HG02571 (cell line): ENCODE data around the gene SURF4.
A peak's percentile ranks its signal among the peaks of the same experiment; 100 is the strongest.

ENCODE experiments used
- ATAC-seq: cut with Tn5 transposase; IDR thresholded peaks from one replicate; pipeline ENCODE4 v1.9.1; 2021; ENCODE audit warnings: mild to moderate bottlenecking, moderate library complexity; ENCODE audit not compliant: unreplicated experiment

Gene SURF4

GRCh38 chr9:133375116-133375723, 640 bp downstream of the SURF4 start:
- ATAC-seq = peak; percentile 12

DNA sequence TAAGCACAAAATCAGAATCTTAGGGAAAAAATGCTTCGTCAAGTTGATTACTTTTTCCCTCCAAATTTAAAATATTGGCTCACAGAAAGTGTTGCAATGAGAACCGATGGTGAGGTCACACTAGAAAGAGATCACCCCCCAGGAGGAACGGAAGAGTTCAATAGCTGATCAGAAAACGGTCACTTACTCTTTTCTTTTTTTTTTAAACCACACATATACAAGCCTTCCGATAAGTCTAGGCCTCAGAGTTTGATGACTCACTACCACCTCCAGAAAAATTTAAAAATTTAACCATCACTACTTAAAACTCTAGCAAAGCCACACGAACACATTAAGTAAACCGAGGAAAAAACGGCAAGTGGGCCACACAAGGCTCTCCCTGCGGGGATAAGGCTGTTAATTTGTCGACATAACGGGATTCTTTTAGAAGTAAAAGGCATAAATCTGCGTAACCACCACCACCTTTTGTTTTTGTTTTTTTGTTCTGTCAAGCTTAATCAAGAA, 1.2 kb downstream of the SURF4 start:
- no peak for ATAC-seq

DNA sequence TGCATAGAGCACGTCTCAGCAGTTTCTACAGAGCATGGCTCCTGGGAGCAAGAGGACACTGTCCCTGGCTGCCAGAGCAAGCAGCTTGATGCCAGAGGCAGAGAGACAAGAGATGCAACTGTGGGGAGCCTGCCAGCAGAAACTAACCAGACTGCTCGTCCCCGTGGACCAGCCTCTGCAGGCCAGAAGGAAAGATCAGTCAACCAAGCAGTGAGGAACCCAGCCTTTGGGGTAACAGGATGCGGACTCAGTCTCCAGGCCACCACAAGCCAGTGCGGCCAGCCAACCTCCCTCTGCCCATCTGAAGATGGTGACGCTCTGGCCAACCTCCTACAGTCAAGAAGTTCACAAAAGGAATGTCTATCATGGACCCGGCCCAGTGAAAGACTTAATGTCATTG, 3.7 kb downstream of the SURF4 start:
- no peak for ATAC-seq

DNA sequence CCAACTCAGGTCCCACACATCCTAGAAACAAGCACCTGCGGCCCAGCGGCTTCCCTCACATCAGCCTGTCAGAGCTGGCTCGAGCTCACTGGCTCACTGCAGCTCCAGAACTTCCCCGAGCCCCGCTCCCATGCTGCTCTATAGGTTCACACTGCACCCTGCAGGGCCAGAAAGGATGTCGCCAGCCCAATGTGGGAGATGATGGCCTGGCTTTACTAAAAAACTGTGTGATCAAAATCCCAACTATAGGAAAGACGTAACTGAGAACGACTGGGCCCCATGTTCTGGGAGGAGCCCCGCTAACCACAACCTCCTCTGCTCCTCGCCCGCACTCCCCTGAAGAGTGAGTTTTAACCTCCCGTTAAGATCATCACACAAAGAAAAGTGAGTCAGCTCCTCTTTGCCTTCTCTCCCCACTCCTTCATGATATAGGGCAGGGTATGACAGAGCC, 4.6 kb downstream of the SURF4 start:
- ATAC-seq = no peak

GRCh38 chr9:133370685-133371084, 5.2 kb downstream of the SURF4 start:
- ATAC-seq = no peak

GRCh38 chr9:133369933-133370332, 5.9 kb downstream of the SURF4 start:
- no peak for ATAC-seq

- ATAC-seq = no peak
These were observed 6.4 kb downstream of the SURF4 start for GRCh38 chr9:133369422-133369821.

- no peak for ATAC-seq
These were observed 7.5 kb downstream of the SURF4 start for GRCh38 chr9:133368249-133368881.

- no peak for ATAC-seq
These were observed 8.1 kb downstream of the SURF4 start for GRCh38 chr9:133367778-133368177.

DNA sequence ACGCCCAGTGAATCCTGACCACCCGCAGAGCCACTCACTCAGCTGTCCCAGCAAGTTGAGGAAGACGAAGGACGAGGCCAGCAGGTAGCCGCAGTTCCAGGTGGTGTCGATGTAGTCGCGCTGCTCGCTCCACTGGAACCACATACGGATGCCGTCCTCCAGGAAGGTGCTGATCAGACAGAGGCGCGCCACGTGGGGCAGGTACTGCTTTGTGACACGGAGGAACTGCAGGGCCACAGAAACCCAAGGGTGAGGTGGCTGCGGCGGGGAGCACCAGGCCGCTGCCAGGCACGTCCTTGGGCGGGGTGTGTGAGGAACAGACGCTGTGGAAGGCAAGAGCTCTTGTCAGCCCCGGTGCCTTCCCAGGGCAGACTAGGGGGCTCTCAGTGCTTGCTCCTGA, 8.6 kb downstream of the SURF4 start:
- no peak for ATAC-seq

DNA sequence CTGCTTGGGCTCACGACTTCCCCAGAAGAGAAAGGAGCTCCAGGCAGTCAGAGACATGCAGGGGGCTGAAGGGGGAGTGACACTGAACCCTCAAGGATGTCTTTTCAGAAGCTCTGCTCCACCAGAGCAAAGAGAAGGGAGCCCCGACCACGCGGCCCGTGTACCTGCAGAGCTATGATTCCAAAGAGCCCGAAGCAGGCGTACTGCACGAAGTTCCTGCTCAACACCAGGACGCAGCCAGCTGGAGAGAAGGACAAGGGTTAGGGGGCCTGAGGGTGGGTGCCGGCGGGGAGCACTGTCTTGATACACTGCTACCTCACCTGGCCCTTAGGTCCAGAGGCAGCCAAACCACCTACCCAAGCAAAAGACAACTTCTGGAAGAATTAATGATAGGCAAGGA, 9.4 kb downstream of the SURF4 start:
- no peak for ATAC-seq

GRCh38 chr9:133362359-133363044, 13.4 kb downstream of the SURF4 start:
- ATAC-seq = no peak

DNA sequence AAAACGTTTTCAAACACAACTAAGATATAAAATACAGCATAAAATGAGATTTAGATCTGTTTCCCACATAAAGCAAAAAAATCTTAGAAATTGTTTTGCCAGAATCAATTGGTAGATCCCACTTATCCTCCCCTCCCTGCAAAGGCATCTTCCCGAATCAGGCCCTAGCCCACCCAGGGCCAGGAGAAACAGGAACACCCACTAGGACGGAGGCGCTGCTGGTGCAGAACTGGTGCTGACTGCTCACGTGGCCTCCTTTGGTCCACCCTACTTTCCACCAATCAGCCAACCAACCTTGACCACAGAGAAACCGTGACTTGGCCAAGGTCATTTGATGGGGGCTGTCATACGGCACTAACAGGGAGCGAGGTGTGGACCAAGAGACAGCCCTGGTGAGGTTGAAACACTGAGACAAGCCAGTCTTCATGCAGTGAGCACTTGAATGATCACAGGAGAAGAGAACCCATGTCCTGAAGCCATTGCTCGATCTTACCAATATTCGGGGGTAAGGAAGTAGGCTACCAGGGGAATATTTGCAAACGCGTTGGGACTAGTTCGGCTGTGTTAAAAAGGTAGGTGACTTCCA, 14.3 kb downstream of the SURF4 start:
- ATAC-seq = no peak

GRCh38 chr9:133360400-133361393, 15.2 kb downstream of the SURF4 start:
- no peak for ATAC-seq

DNA sequence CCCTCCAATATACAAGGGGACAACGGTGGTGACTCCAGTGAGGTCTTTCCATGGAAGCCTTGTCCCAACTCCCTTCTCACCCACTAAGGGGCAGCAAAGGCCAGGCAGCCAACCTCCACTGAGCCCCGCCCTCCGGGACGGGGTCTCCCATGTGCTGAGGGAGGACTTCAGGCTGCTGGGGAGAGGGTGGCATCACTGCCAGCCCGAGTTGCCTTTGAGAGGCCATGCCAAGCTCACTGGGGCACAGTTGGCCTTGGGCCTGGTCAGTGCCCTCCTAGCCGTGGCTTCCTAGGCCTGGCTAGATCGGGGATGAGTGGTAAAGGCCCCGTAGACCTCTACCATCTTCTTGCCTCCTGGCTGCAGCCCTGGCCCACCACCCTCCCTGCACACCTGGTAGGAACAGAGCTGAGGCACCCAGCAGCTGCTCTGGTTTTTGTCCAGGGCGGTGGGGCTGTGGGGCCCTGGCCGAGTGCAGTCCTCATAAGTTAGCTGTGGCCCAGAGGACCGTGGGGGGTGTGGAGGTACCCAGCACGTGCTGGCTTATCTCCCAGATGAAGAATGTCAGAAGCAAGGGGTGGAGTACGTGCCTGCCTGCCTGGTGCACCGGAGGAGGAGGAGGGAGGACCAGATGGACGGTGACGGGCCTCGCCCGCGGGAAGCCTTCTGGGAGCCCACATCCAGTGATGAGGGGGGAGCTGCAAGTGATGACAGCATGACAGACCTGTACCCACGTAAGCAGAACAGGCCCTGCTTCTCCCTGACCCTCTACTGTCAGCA, 16.3 kb downstream of the SURF4 start:
- no peak for ATAC-seq

DNA sequence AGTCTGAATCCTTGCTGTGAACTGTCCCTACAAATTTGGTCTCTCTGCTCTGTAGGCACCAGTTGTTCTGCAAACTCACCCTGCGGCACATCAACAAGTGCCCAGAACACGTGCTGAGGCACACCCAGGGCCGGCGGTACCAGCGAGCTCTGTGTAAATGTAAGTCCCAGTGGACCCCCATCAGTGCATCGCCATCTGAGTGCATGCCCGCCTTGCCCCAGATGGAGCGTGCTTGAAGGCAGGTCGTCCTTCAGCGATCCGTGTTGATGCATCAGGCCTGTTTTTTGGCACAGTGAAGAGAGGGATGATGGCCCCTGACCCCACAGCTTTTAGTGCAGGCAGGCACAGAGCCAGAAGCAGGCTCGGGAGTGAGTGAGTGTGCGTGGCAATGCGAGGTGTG, 18.2 kb downstream of the SURF4 start:
- no peak for ATAC-seq

- ATAC-seq = peak; percentile 72
These were observed 19.3 kb downstream of the SURF4 start, which contains the start of the genes SURF1 and SURF2 for GRCh38 chr9:133356391-133357091. TSS of gene SURF1 (minus strand) at chr9:133356487. CDS start at chr9:133356453, 34 bp downstream. TSS of gene SURF2 (plus strand) at chr9:133356550. CDS start at chr9:133356593, 43 bp downstream.

DNA sequence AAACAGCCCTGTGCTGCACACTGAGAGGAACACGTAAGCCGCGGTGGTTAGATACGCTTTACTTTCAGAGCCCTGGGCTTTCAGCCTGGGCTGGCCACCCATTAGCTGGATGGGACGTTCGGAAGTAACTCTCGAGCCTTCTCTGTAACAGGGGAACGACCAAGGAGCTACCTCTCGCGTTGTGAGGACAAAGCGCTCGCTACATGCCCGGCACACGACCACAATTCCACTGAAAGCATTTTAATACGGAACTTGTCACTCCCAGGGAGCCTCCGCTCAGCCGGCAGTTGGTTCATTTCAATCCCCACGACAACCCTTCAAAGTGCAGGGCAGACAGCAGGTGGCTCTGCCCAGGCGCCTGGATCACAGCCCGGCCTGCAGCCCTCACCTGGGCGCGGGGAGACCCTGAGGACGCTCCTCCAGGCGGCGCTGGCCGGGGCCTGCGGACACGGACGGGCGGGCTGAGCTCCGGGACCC, 19.9 kb downstream of the SURF4 start:
- ATAC-seq = peak; percentile 24

GRCh38 chr9:133354766-133355165, 21.1 kb downstream of the SURF4 start:
- ATAC-seq = no peak
